ENCODE measurements around the gene SCNN1A.

GRCh38 chr12:6321905-6322304, 53.5 kb downstream of the SCNN1A start:
- TF ChIP-seq CTCF (conservative IDR thresholded peaks at IDR 0.05; ENCODE audit: low read depth, low read length) (no peak), EZH2 (IDR thresholded peaks at IDR 0.05; ENCODE audit: low read length, unreplicated experiment) (no peak), EZH2phosphoT487 (IDR thresholded peaks at IDR 0.05; ENCODE audit: borderline replicate concordance, low read length) (no peak)

Data from PC-3 (cell line).